Body of pancreas (tissue), 4 donors: ENCODE results near the gene CTNNA2. TPM values are rescaled to one million over a fixed set of nuclear protein-coding genes. Genes with fewer than 3 reads are reported as not detected.
A peak's percentile ranks its signal among the peaks of the same experiment; 100 is the strongest.

Experiments used
- ATAC-seq: fragments of 150-250 bp; one replicate; pipeline ENCODE4 v1.9.1; 2016
- DNase-seq, 4 donors: peaks; one replicate each; pipeline ENCODE4 v3.0.0-alpha.2; 2019
- H3K27ac ChIP-seq, 4 donors: fragments of 200-600 bp; sonication (generic); 1 replicate in 3 of 4; 2 replicates in 1 of 4; pipeline versions ENCODE4 v1.5.1 to v1.6.1; 2016 to 2019; ENCODE audit warnings: mild to moderate bottlenecking in 1 of 4, mixed read lengths in 1 of 4, moderate library complexity in 1 of 4
- H3K27me3 ChIP-seq, 2 donors: fragments of 200-600 bp; sonication (generic); one replicate each; pipeline ENCODE4 v1.6.0; 2016; ENCODE audit warnings: mild to moderate bottlenecking in 1 of 2
- H3K36me3 ChIP-seq, 2 donors: fragments of 200-600 bp; sonication (generic); replicated peaks in 1 of 2; 2 replicates each; pipeline ENCODE4 v1.5.1; 2016; ENCODE audit warnings: low read depth in 2 of 2; ENCODE audit not compliant: insufficient read depth in 1 of 2
- H3K4me1 ChIP-seq: fragments of 200-600 bp; sonication (generic); one replicate; pipeline ENCODE4 v1.6.0; 2016
- H3K4me3 ChIP-seq, 2 donors: fragments of 200-600 bp; sonication (generic); 1 replicate in 1 of 2; 2 replicates in 1 of 2; pipeline ENCODE4 v1.5.1; 2016 to 2019
- H3K9me3 ChIP-seq, 3 donors: fragments of 200-600 bp; sonication (generic); 1 replicate in 2 of 3; 2 replicates in 1 of 3; pipeline ENCODE4 v1.5.1; 2016
- CTCF ChIP-seq, 7 experiments: fragments of 450-650 bp in 4 of 7; fragments of 200-600 bp in 3 of 7; sonication (generic) in 3 of 7; IDR thresholded peaks; one replicate each; pipeline ENCODE4 v1.5.1; 2016 to 2019; ENCODE audit warnings: antibody characterized with exemption in 7 of 7
- POLR2A ChIP-seq, 3 donors: fragments of 450-650 bp; IDR thresholded peaks; one replicate each; pipeline ENCODE4 v1.6.1; 2016; ENCODE audit warnings: antibody characterized with exemption in 3 of 3, mild to moderate bottlenecking in 2 of 3
- WGBS, 2 donors: methylation state at CpG; one replicate each; pipeline ENCODE4 v1.1.5; 2017; 5-methylcytosine and 5-hydroxymethylcytosine counted together
- intact Hi-C: fragments of 100-400 bp; cut with DNase I; formaldehyde crosslinking; loops from one replicate; pipeline ENCODE4 v1.15.1; 2023
- total RNA-seq, 2 donors: library from RNA; depleted of rRNA; stranded (reverse); fragments of >200 nt; gene quantifications; one replicate each; pipeline ENCODE4 v1.1.0, GENCODE V29; 2016

The CTNNA2 gene
- total RNA-seq, 2 donors from 2014 or later, result 0.52 to 29.3 TPM

DNA sequence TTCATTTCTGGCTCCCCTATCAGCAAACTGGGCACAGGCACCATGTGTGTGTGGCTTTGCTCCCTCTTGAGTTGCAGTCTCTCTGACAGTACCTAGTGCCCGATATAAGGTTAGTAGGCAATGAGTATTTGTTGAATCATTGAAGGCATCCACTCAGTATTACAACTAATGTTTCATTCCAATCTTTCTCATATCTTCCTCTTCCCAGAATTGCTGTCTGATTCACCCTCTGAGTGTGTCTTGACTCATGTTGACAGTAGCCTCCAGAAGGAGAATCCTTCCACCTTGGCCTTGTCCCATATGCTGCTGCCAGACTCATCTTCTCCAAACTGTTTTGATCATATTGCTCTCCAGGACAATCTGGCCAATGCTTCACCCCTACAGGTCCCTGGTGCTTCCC is 589.2 kb downstream of the CTNNA2 start:
- no peaks in the 10 kb centered on the region for H3K27me3 ChIP-seq
- WGBS, 2 donors, result 88 to 100% methylated on average over 1 of the region's 1 CpG
- no peaks in the 10 kb centered on the region for H3K9me3 ChIP-seq
- no peak for ATAC-seq
- H3K4me1 ChIP-seq, result no peaks in the 10 kb centered on the region
- TF ChIP-seq POLR2A (IDR thresholded peaks at IDR 0.05), result no peak
- no peak for TF ChIP-seq CTCF (IDR thresholded peaks at IDR 0.05)
- no peak for DNase-seq
- intact Hi-C loops, result no loop called here
- H3K27ac ChIP-seq, result no peak overlapping the region
- H3K4me3 ChIP-seq, result no peak overlapping the region
- no peaks in the 10 kb centered on the region for H3K36me3 ChIP-seq

DNA sequence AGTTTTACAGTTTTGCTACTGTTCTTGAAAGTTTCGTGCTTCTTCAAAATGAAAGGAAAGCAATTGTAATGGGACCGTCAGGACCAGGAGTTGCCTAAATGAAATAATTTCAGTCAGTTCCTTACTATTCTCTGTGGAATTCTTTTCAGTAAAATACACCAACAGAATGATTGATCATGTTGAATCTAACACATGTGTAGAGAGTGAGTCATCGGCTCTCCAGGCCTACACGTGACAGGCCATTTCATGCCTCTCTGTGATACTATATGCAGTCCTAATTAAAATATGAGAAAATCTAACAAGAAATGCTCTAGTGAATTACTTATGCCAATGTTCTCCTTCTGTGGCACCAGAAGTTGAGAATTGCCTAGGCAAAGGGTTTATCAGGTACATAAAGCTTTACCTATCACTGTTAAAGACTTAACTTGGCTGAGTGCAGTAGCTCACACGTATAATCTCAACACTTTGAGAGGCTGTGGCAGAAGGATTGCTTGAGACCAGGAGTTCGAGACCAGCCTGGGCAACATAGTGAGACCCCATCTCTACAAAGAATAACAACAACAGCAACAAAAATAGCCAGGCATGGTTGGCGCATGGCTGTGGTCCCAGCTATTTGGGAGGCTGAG is 592.3 kb downstream of the CTNNA2 start:
- ATAC-seq, result no peak
- Histone ChIP-seq H3K4me3 (no peak overlapping the region), H3K4me1 (no peaks in the 10 kb centered on the region), H3K36me3 (no peaks in the 10 kb centered on the region), H3K27ac (no peak overlapping the region), H3K9me3 (no peaks in the 10 kb centered on the region), H3K27me3 (no peaks in the 10 kb centered on the region)
- intact Hi-C loops, result no loop called here
- 46 to 57% methylated on average over 7 of the region's 7 CpGs for WGBS, 2 donors
- TF ChIP-seq POLR2A (IDR thresholded peaks at IDR 0.05), result no peak
- no peak for TF ChIP-seq CTCF (IDR thresholded peaks at IDR 0.05)
- no peak for DNase-seq

GRCh38 chr2:80111185-80111584 is 598.3 kb downstream of the CTNNA2 start:
- no peak overlapping the region for H3K4me3 ChIP-seq
- no peaks in the 10 kb centered on the region for H3K27me3 ChIP-seq
- H3K27ac ChIP-seq, result no peak overlapping the region
- no peak for ATAC-seq
- intact Hi-C loops, result no loop called here
- no peak for DNase-seq
- TF ChIP-seq CTCF (IDR thresholded peaks at IDR 0.05) (no peak), POLR2A (IDR thresholded peaks at IDR 0.05) (no peak)
- H3K4me1 ChIP-seq, result no peaks in the 10 kb centered on the region
- H3K9me3 ChIP-seq, result no peaks in the 10 kb centered on the region
- H3K36me3 ChIP-seq, result no peaks in the 10 kb centered on the region

DNA sequence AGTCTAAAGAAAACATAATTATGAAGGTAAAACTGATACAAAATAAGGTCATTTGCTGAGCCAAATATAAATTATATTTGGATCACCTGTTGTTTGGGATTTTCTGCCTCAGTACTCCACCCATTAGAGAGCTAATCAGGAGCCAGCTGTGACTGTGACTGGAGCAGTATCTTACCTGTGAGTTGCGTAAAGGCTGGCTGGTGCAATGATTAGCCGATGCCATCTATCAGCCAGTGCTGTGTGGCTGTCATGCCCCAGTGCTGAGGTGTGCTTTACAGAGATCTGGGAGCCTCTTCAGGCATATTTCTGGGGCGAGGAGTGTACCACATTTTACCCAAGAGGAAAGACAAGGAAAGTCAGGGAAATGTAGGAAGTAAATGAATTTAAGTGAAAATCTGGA is 599.9 kb downstream of the CTNNA2 start:
- WGBS, 2 donors, result 44 to 54% methylated on average over 3 of the region's 3 CpGs
- no peak for TF ChIP-seq CTCF (IDR thresholded peaks at IDR 0.05)
- ATAC-seq, result no peak
- no peak overlapping the region for H3K27ac ChIP-seq
- H3K9me3 ChIP-seq, result no peaks in the 10 kb centered on the region
- no peak overlapping the region for H3K4me3 ChIP-seq
- intact Hi-C loops, result no loop called here
- H3K4me1 ChIP-seq, result no peaks in the 10 kb centered on the region
- no peaks in the 10 kb centered on the region for H3K27me3 ChIP-seq
- peak in 2 of 4 donors; percentile 8 to 9 for DNase-seq
- no peaks in the 10 kb centered on the region for H3K36me3 ChIP-seq

DNA sequence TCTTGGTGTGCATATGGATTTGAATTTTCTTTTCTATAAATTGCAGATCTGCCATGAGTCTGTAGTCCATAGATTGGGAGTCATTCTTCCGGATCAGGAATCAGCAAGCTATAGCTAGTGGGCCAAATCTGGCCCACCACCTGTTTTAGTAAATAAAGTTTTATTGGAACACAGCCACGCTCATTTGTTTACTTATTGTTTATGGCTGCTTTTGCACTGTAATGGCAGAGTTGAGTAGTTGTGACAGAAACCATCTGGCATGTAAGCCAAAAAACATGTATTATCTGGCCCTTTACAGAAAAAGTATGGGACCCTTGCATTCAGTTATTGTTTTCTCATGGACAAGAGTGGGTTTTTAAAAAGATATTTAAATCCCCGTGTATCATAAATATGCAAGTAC is 600.5 kb downstream of the CTNNA2 start:
- Histone ChIP-seq H3K36me3 (no peaks in the 10 kb centered on the region), H3K27ac (no peak overlapping the region), H3K4me1 (no peaks in the 10 kb centered on the region), H3K4me3 (no peak overlapping the region), H3K9me3 (no peaks in the 10 kb centered on the region), H3K27me3 (no peaks in the 10 kb centered on the region)
- 63 to 67% methylated on average over 3 of the region's 3 CpGs for WGBS, 2 donors
- intact Hi-C loops, result no loop called here
- ATAC-seq (no peak), DNase-seq (no peak)
- TF ChIP-seq POLR2A (IDR thresholded peaks at IDR 0.05) (no peak), CTCF (IDR thresholded peaks at IDR 0.05) (no peak)
